ENCODE measurements around the gene ELP1.
"Not testable (repeated sequence)": the region's sequence is repeated elsewhere in the genome, so short reads cannot be mapped to it uniquely, and the experiment has no call there.

ELP1 gene

DNA sequence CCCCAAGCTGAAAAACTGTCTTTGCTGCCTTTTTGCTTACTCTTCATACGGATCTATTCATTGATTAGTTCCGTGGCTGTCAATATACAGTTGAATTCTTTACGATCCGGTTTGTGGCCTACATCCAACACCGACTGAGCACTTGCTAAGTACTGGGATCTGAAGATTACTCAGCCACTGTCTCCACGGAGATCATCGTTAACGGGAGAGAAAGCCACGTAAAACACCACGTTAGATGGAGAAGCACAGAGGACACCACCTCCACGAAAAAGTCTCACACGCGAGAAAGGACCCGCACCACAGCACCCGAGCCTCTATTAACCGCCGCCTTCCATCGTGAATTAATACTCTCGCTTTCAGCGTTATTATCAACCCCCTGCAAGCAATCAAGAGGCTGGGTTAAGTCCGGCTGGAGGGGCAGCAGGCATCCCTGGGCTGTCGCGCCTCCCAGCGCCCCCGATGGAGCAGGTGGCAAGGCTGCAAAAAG, 650 bp downstream of the ELP1 start:
- no peak for DNase-seq
- WGBS (ENCODE audit: insufficient coverage) = under 1% methylated on average over 18 of the region's 25 CpGs
- CTCF ChIA-PET = interaction anchor here (1.1 kb wide), 1 partner anchor 18 kb away, joined by 3 read pairs; no protein-coding TSS in a partner anchor
- POLR2A ChIA-PET = no interaction called here
- peaks cover 6 to 24% (median 17%) of the 10 kb centered on the region in 4 experiments for H3K4me1 ChIP-seq (ENCODE audit: control extremely low read depth in 1 of 4, control insufficient read depth in 4 of 4, insufficient read depth in 4 of 4, low read length in 3 of 4)
- H3K36me3 ChIP-seq (ENCODE audit: control insufficient read depth in 4 of 4, insufficient read depth in 4 of 4, low read length in 3 of 4) = peaks cover 4 to 12% (median 9%) of the 10 kb centered on the region in 4 experiments
- H3K27ac ChIP-seq (ENCODE audit: insufficient read depth in 1 of 2, low read depth in 1 of 2, low read length in 2 of 2, poor library complexity in 1 of 2, severe bottlenecking in 2 of 2) = peak overlapping the region; percentile 84 to 94
- no peaks in the 10 kb centered on the region for H3K9me3 ChIP-seq (ENCODE audit: control extremely low read depth in 1 of 5, control insufficient read depth in 4 of 5, insufficient read depth in 2 of 5, low read depth in 1 of 5, low read length in 4 of 5)
- H3K4me3 ChIP-seq (ENCODE audit: control insufficient read depth in 1 of 7, extremely low read depth in 1 of 7, insufficient read depth in 4 of 7, low read depth in 2 of 7, low read length in 6 of 7) = peak overlapping the region; percentile 94 to 100 (median 99)
- H3K27me3 ChIP-seq (replicated peaks in 2 of 5; ENCODE audit: control insufficient read depth in 4 of 5, insufficient read depth in 5 of 5, low read length in 4 of 5) = no peaks in the 10 kb centered on the region

- no peak for DNase-seq
- CTCF ChIA-PET = no interaction called here
- 100% methylated on average over 1 of the region's 2 CpGs for WGBS (ENCODE audit: insufficient coverage)
These were observed 5.5 kb downstream of the ELP1 start for GRCh38 chr9:108928386-108928785.

DNA sequence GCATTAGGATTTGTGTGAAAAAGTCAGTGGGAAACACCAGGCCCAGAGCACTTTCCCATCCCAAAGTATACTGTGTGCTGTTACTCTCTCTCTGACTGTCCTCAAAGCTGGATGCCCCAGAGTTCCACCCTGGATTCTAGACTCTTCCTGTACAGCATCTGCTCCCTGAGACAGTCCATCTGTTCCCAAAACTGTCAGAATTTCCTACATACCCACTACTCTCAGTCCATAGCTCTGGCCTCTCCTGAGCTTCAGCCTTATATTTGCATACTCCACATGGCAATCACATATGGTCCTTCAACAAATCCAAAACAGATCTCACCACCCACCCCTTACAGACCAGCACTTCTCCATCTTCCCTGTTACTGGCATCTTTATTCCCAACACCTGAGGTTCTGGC, 9.5 kb downstream of the ELP1 start:
- Histone ChIP-seq H3K4me1 (ENCODE audit: control extremely low read depth in 1 of 4, control insufficient read depth in 4 of 4, insufficient read depth in 4 of 4, low read length in 3 of 4) (no peaks in the 10 kb centered on the region), H3K27me3 (replicated peaks in 2 of 5; ENCODE audit: control insufficient read depth in 4 of 5, insufficient read depth in 5 of 5, low read length in 4 of 5) (no peaks in the 10 kb centered on the region), H3K4me3 (ENCODE audit: control insufficient read depth in 1 of 7, extremely low read depth in 1 of 7, insufficient read depth in 4 of 7, low read depth in 2 of 7, low read length in 6 of 7) (no peak overlapping the region), H3K36me3 (ENCODE audit: control insufficient read depth in 4 of 4, insufficient read depth in 4 of 4, low read length in 3 of 4) (peaks cover 15 to 85% (median 46%) of the 10 kb centered on the region in 4 experiments), H3K27ac (ENCODE audit: insufficient read depth in 1 of 2, low read depth in 1 of 2, low read length in 2 of 2, poor library complexity in 1 of 2, severe bottlenecking in 2 of 2) (no peak overlapping the region), H3K9me3 (ENCODE audit: control extremely low read depth in 1 of 5, control insufficient read depth in 4 of 5, insufficient read depth in 2 of 5, low read depth in 1 of 5, low read length in 4 of 5) (no peaks in the 10 kb centered on the region)
- CTCF ChIA-PET = no interaction called here
- POLR2A ChIA-PET = no interaction called here
- no peak for DNase-seq

More at GRCh38 chr9:108928386-108928785, 5.5 kb downstream of the ELP1 start:
- H3K27me3 ChIP-seq (replicated peaks in 2 of 5; ENCODE audit: control insufficient read depth in 4 of 5, insufficient read depth in 5 of 5, low read length in 4 of 5) = no peaks in the 10 kb centered on the region
- H3K4me1 ChIP-seq (ENCODE audit: control extremely low read depth in 1 of 4, control insufficient read depth in 4 of 4, insufficient read depth in 4 of 4, low read length in 3 of 4) = peaks cover 6 to 10% (median 10%) of the 10 kb centered on the region in 4 experiments
- no peaks in the 10 kb centered on the region for H3K9me3 ChIP-seq (ENCODE audit: control extremely low read depth in 1 of 5, control insufficient read depth in 4 of 5, insufficient read depth in 2 of 5, low read depth in 1 of 5, low read length in 4 of 5)
- peaks cover 8 to 53% (median 34%) of the 10 kb centered on the region in 4 experiments for H3K36me3 ChIP-seq (ENCODE audit: control insufficient read depth in 4 of 4, insufficient read depth in 4 of 4, low read length in 3 of 4)
- H3K27ac ChIP-seq (ENCODE audit: insufficient read depth in 1 of 2, low read depth in 1 of 2, low read length in 2 of 2, poor library complexity in 1 of 2, severe bottlenecking in 2 of 2) = no peak overlapping the region
- POLR2A ChIA-PET = no interaction called here
- no peak overlapping the region for H3K4me3 ChIP-seq (ENCODE audit: control insufficient read depth in 1 of 7, extremely low read depth in 1 of 7, insufficient read depth in 4 of 7, low read depth in 2 of 7, low read length in 6 of 7)

DNA sequence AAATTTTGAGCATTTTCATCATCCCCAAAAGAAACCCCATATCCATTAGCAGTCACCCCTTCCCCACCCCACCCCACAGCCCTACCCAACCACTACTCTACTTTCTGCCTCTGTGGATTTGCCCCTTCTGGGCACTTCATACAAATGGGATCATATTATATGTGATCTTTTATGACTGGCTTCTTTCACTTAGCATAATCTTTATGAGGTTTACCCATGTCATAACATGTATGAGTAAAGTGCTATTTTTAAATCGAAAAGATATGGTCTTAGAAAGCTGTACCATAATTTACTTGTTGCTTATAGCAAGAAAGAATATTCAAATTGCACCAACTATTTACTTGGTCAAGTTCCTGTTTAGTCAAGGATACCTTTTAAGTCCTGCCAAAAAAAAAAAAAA, 12.7 kb downstream of the ELP1 start:
- H3K4me1 ChIP-seq (ENCODE audit: control extremely low read depth in 1 of 4, control insufficient read depth in 4 of 4, insufficient read depth in 4 of 4, low read length in 3 of 4) = no peaks in the 10 kb centered on the region
- CTCF ChIA-PET = no interaction called here
- POLR2A ChIA-PET = interaction anchor here (0.6 kb wide), 1 partner anchor 241 kb away, joined by 3 read pairs; no protein-coding TSS in a partner anchor
- no peaks in the 10 kb centered on the region for H3K27me3 ChIP-seq (replicated peaks in 2 of 5; ENCODE audit: control insufficient read depth in 4 of 5, insufficient read depth in 5 of 5, low read length in 4 of 5)
- H3K9me3 ChIP-seq (ENCODE audit: control extremely low read depth in 1 of 5, control insufficient read depth in 4 of 5, insufficient read depth in 2 of 5, low read depth in 1 of 5, low read length in 4 of 5) = no peaks in the 10 kb centered on the region
- no CpG with 5 or more reads among the region's 1 CpG for WGBS (ENCODE audit: insufficient coverage)
- H3K27ac ChIP-seq (ENCODE audit: insufficient read depth in 1 of 2, low read depth in 1 of 2, low read length in 2 of 2, poor library complexity in 1 of 2, severe bottlenecking in 2 of 2) = no peak overlapping the region
- no peak for DNase-seq
- H3K4me3 ChIP-seq (ENCODE audit: control insufficient read depth in 1 of 7, extremely low read depth in 1 of 7, insufficient read depth in 4 of 7, low read depth in 2 of 7, low read length in 6 of 7) = no peak overlapping the region
- peaks cover 17 to 77% (median 59%) of the 10 kb centered on the region in 4 experiments for H3K36me3 ChIP-seq (ENCODE audit: control insufficient read depth in 4 of 4, insufficient read depth in 4 of 4, low read length in 3 of 4)

- peaks cover 20 to 75% (median 61%) of the 10 kb centered on the region in 4 experiments for H3K36me3 ChIP-seq (ENCODE audit: control insufficient read depth in 4 of 4, insufficient read depth in 4 of 4, low read length in 3 of 4)
- H3K9me3 ChIP-seq (ENCODE audit: control extremely low read depth in 1 of 5, control insufficient read depth in 4 of 5, insufficient read depth in 2 of 5, low read depth in 1 of 5, low read length in 4 of 5); H3K27me3 ChIP-seq (replicated peaks in 2 of 5; ENCODE audit: control insufficient read depth in 4 of 5, insufficient read depth in 5 of 5, low read length in 4 of 5); H3K4me1 ChIP-seq (ENCODE audit: control extremely low read depth in 1 of 4, control insufficient read depth in 4 of 4, insufficient read depth in 4 of 4, low read length in 3 of 4); CTCF ChIA-PET; H3K27ac ChIP-seq (ENCODE audit: insufficient read depth in 1 of 2, low read depth in 1 of 2, low read length in 2 of 2, poor library complexity in 1 of 2, severe bottlenecking in 2 of 2); DNase-seq; POLR2A ChIA-PET; H3K4me3 ChIP-seq (ENCODE audit: control insufficient read depth in 1 of 7, extremely low read depth in 1 of 7, insufficient read depth in 4 of 7, low read depth in 2 of 7, low read length in 6 of 7): not testable (repeated sequence)
- WGBS (ENCODE audit: insufficient coverage) = 100% methylated on average over 1 of the region's 1 CpG
These were observed 13.5 kb downstream of the ELP1 start for GRCh38 chr9:108920401-108920800.

- Histone ChIP-seq H3K4me3 (ENCODE audit: control insufficient read depth in 1 of 7, extremely low read depth in 1 of 7, insufficient read depth in 4 of 7, low read depth in 2 of 7, low read length in 6 of 7) (no peak overlapping the region), H3K36me3 (ENCODE audit: control insufficient read depth in 4 of 4, insufficient read depth in 4 of 4, low read length in 3 of 4) (peaks cover 21 to 72% (median 57%) of the 10 kb centered on the region in 4 experiments), H3K27me3 (replicated peaks in 2 of 5; ENCODE audit: control insufficient read depth in 4 of 5, insufficient read depth in 5 of 5, low read length in 4 of 5) (no peaks in the 10 kb centered on the region), H3K9me3 (ENCODE audit: control extremely low read depth in 1 of 5, control insufficient read depth in 4 of 5, insufficient read depth in 2 of 5, low read depth in 1 of 5, low read length in 4 of 5) (no peaks in the 10 kb centered on the region), H3K27ac (ENCODE audit: insufficient read depth in 1 of 2, low read depth in 1 of 2, low read length in 2 of 2, poor library complexity in 1 of 2, severe bottlenecking in 2 of 2) (no peak overlapping the region), H3K4me1 (ENCODE audit: control extremely low read depth in 1 of 4, control insufficient read depth in 4 of 4, insufficient read depth in 4 of 4, low read length in 3 of 4) (no peaks in the 10 kb centered on the region)
- WGBS (ENCODE audit: insufficient coverage) = 96% methylated on average over 5 of the region's 6 CpGs
- CTCF ChIA-PET = interaction anchor here (0.6 kb wide), 1 partner anchor 671 kb away, joined by 3 read pairs; no protein-coding TSS in a partner anchor
- POLR2A ChIA-PET = no interaction called here
- DNase-seq = no peak
These were observed 14.4 kb downstream of the ELP1 start for GRCh38 chr9:108919517-108919916.

- ChIA-PET POLR2A (no interaction called here), CTCF (no interaction called here)
- H3K27me3 ChIP-seq (replicated peaks in 2 of 5; ENCODE audit: control insufficient read depth in 4 of 5, insufficient read depth in 5 of 5, low read length in 4 of 5) = no peaks in the 10 kb centered on the region
- 95% methylated on average over 4 of the region's 5 CpGs for WGBS (ENCODE audit: insufficient coverage)
- H3K4me1 ChIP-seq (ENCODE audit: control extremely low read depth in 1 of 4, control insufficient read depth in 4 of 4, insufficient read depth in 4 of 4, low read length in 3 of 4) = no peaks in the 10 kb centered on the region
- no peak overlapping the region for H3K27ac ChIP-seq (ENCODE audit: insufficient read depth in 1 of 2, low read depth in 1 of 2, low read length in 2 of 2, poor library complexity in 1 of 2, severe bottlenecking in 2 of 2)
- no peaks in the 10 kb centered on the region for H3K9me3 ChIP-seq (ENCODE audit: control extremely low read depth in 1 of 5, control insufficient read depth in 4 of 5, insufficient read depth in 2 of 5, low read depth in 1 of 5, low read length in 4 of 5)
- H3K36me3 ChIP-seq (ENCODE audit: control insufficient read depth in 4 of 4, insufficient read depth in 4 of 4, low read length in 3 of 4) = peaks cover 19 to 80% (median 55%) of the 10 kb centered on the region in 4 experiments
- no peak for DNase-seq
- H3K4me3 ChIP-seq (ENCODE audit: control insufficient read depth in 1 of 7, extremely low read depth in 1 of 7, insufficient read depth in 4 of 7, low read depth in 2 of 7, low read length in 6 of 7) = no peak overlapping the region
These were observed 20.5 kb downstream of the ELP1 start for GRCh38 chr9:108913391-108913790.

Data from common myeloid progenitor, CD34-positive (primary cell).